Peyer's patch (tissue), 4 donors: ENCODE data around the gene TRAF3IP3. TPM values are rescaled to one million over a fixed set of nuclear protein-coding genes. Genes with fewer than 3 reads are reported as not detected.

Experiments
- DNase-seq, 3 donors: peaks; one replicate each; pipeline ENCODE4 v3.0.0-alpha.2; 2017 to 2019
- H3K27ac ChIP-seq, 4 donors: fragments of 200-600 bp; sonication (generic); one replicate each; pipeline ENCODE4 v1.5.1; 2016 to 2019
- H3K27me3 ChIP-seq, 2 donors: fragments of 200-600 bp; sonication (generic); one replicate each; pipeline ENCODE4 v1.5.1; 2019
- H3K36me3 ChIP-seq, 3 donors: fragments of 200-600 bp; sonication (generic); one replicate each; pipeline ENCODE4 v1.5.1; 2016 to 2019
- H3K4me1 ChIP-seq, 4 donors: fragments of 200-600 bp; sonication (generic); one replicate each; pipeline ENCODE4 v1.5.1; 2016 to 2019
- H3K4me3 ChIP-seq, 4 donors: fragments of 200-600 bp; sonication (generic); 1 replicate in 3 of 4; 2 replicates in 1 of 4; pipeline ENCODE4 v1.5.1; 2016 to 2019; ENCODE audit warnings: mild to moderate bottlenecking in 1 of 4
- H3K9me3 ChIP-seq, 4 donors: fragments of 200-600 bp; sonication (generic); one replicate each; pipeline ENCODE4 v1.5.1; 2016 to 2019; ENCODE audit warnings: mild to moderate bottlenecking in 1 of 4
- POLR2A ChIP-seq, 2 donors: fragments of 450-650 bp; IDR thresholded peaks; one replicate each; pipeline ENCODE4 v1.5.1; 2017; ENCODE audit warnings: antibody characterized with exemption in 2 of 2, mild to moderate bottlenecking in 2 of 2, moderate library complexity in 2 of 2
- total RNA-seq, 4 donors: library from RNA; depleted of rRNA; stranded (reverse); fragments of >200 nt; gene quantifications; one replicate each; pipeline ENCODE4 v1.1.0, GENCODE V29; 2016
- TF ChIP-seq, protein P1 (sequence below), 6 experiments: fragments of 450-650 bp in 4 of 6; fragments of 200-600 bp in 2 of 6; sonication (generic) in 1 of 6; IDR thresholded peaks; one replicate each; pipeline ENCODE4 v1.5.1; 2017 to 2019; ENCODE audit warnings: antibody characterized with exemption in 6 of 6, mild to moderate bottlenecking in 3 of 6, moderate library complexity in 1 of 6

TRAF3IP3 gene
- total RNA-seq, 4 donors from 2014 or later, result 7.4 to 102 (median 10.8) TPM

GRCh38 chr1:209784265-209785169 lies 28.7 kb downstream of the TRAF3IP3 start, which contains the start of gene C1orf74:
Gene C1orf74 (minus strand): TSS chr1:209784559. CDS start chr1:209783634, 925 bp downstream.
- peak; percentile 98 to 100 (median 99) for DNase-seq
- no peaks in the 10 kb centered on the region for H3K9me3 ChIP-seq
- TF ChIP-seq, protein P1, sequence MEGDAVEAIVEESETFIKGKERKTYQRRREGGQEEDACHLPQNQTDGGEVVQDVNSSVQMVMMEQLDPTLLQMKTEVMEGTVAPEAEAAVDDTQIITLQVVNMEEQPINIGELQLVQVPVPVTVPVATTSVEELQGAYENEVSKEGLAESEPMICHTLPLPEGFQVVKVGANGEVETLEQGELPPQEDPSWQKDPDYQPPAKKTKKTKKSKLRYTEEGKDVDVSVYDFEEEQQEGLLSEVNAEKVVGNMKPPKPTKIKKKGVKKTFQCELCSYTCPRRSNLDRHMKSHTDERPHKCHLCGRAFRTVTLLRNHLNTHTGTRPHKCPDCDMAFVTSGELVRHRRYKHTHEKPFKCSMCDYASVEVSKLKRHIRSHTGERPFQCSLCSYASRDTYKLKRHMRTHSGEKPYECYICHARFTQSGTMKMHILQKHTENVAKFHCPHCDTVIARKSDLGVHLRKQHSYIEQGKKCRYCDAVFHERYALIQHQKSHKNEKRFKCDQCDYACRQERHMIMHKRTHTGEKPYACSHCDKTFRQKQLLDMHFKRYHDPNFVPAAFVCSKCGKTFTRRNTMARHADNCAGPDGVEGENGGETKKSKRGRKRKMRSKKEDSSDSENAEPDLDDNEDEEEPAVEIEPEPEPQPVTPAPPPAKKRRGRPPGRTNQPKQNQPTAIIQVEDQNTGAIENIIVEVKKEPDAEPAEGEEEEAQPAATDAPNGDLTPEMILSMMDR (IDR thresholded peaks at IDR 0.05), result peak in 2 of 6 experiments; percentile 13 to 17
- peak; percentile 56 to 60 for TF ChIP-seq POLR2A (IDR thresholded peaks at IDR 0.05)
- peaks cover 0 to 13% (median 0%) of the 10 kb centered on the region in 3 donors for H3K36me3 ChIP-seq
- peak within 1 kb of the TSS; percentile 64 to 77 (median 68) for H3K4me3 ChIP-seq
- no peaks in the 10 kb centered on the region for H3K27me3 ChIP-seq
- H3K4me1 ChIP-seq, result peaks cover 0 to 32% (median 0%) of the 10 kb centered on the region in 4 donors
- peak within 1 kb of the TSS; percentile 85 to 91 (median 88) for H3K27ac ChIP-seq

DNA sequence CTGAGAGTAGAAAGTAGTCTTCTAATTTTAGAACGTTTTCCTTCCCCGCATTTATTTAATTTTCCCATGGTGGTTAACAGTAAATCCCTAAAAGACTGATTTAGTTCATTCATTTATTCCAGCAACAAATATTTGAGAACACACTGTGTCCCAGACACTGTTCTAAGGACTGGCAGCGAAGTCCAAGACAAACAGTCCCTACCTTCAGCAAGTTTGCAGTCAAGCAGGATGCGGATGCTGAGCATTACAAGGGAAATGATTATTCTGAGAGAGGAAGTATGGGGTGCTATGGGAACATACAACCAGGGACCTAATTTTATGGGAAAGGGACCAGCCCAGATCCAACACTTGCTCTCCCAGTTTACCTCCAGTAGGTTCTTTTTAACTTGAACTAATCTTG lies 29.7 kb downstream of the TRAF3IP3 start:
- H3K9me3 ChIP-seq, result no peaks in the 10 kb centered on the region
- H3K4me1 ChIP-seq, result peaks cover 0 to 39% (median 0%) of the 10 kb centered on the region in 4 donors
- DNase-seq, result no peak
- peak overlapping the region in 1 of 4 donors; percentile 91 for H3K27ac ChIP-seq
- TF ChIP-seq, protein P1 (IDR thresholded peaks at IDR 0.05), result no peak
- no peak for TF ChIP-seq POLR2A (IDR thresholded peaks at IDR 0.05)
- no peaks in the 10 kb centered on the region for H3K27me3 ChIP-seq
- no peak overlapping the region for H3K4me3 ChIP-seq
- H3K36me3 ChIP-seq, result peaks cover 0 to 23% (median 0%) of the 10 kb centered on the region in 3 donors

DNA sequence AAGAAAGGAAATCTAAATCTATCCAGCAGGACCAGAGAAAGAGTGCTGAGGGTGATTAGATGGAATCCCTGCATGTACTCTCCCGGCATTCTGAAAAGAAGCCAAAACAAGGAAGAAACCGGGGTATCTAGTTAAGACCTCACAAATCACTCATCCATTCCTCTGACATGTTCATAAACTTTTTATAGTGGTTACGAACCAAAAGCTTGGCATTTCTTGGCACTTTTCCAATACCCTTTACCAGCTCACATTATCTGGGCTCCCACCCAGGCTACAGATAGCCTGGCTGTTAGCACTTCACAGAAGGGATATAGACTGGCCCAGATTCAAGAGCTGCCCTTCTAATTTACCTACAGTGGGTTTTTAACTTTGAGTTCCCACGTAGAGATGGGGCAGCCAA lies 30.3 kb downstream of the TRAF3IP3 start:
- Histone ChIP-seq H3K27me3 (no peaks in the 10 kb centered on the region), H3K27ac (no peak overlapping the region), H3K4me3 (no peak overlapping the region), H3K9me3 (no peaks in the 10 kb centered on the region), H3K4me1 (peaks cover 0 to 41% (median 0%) of the 10 kb centered on the region in 4 donors), H3K36me3 (peaks cover 0 to 23% (median 0%) of the 10 kb centered on the region in 3 donors)
- no peak for DNase-seq
- TF ChIP-seq, protein P1 (IDR thresholded peaks at IDR 0.05), result no peak
- no peak for TF ChIP-seq POLR2A (IDR thresholded peaks at IDR 0.05)

GRCh38 chr1:209787551-209787950 lies 31.7 kb downstream of the TRAF3IP3 start:
- Histone ChIP-seq H3K9me3 (no peaks in the 10 kb centered on the region), H3K27me3 (no peaks in the 10 kb centered on the region), H3K4me1 (peaks cover 0 to 47% (median 2%) of the 10 kb centered on the region in 4 donors), H3K27ac (peak overlapping the region in 3 of 4 donors; percentile 40 to 71 (median 69)), H3K4me3 (no peak overlapping the region), H3K36me3 (peaks cover 0 to 23% (median 0%) of the 10 kb centered on the region in 3 donors)
- TF ChIP-seq, protein P1 (IDR thresholded peaks at IDR 0.05), result no peak
- TF ChIP-seq POLR2A (IDR thresholded peaks at IDR 0.05), result no peak
- peak in 1 of 3 donors; percentile 59 for DNase-seq

- no peak overlapping the region for H3K4me3 ChIP-seq
- no peak overlapping the region for H3K27ac ChIP-seq
- no peak for DNase-seq
- H3K36me3 ChIP-seq, result peaks cover 0 to 34% (median 0%) of the 10 kb centered on the region in 3 donors
- H3K4me1 ChIP-seq, result peaks cover 0 to 35% (median 2%) of the 10 kb centered on the region in 4 donors
- no peaks in the 10 kb centered on the region for H3K27me3 ChIP-seq
- TF ChIP-seq, protein P1 (IDR thresholded peaks at IDR 0.05), result no peak
- no peak for TF ChIP-seq POLR2A (IDR thresholded peaks at IDR 0.05)
- H3K9me3 ChIP-seq, result no peaks in the 10 kb centered on the region
These were observed 33.4 kb downstream of the TRAF3IP3 start for GRCh38 chr1:209789245-209789644.
